ENCODE data around the gene RAB13.
"Not testable (repeated sequence)": the region's sequence is repeated elsewhere in the genome, so short reads cannot be mapped to it uniquely, and the experiment has no call there.

GRCh38 chr1:154033697-154034096, 47.6 kb upstream of the RAB13 start:
- TF ChIP-seq CTCF (conservative IDR thresholded peaks at IDR 0.05); EZH2 (IDR thresholded peaks at IDR 0.05; ENCODE audit: low read depth): not testable (repeated sequence)
